ENCODE results near the gene RSPH6A. TPM values are rescaled to one million over a fixed set of nuclear protein-coding genes. Genes with fewer than 3 reads are reported as not detected.
A peak's percentile ranks its signal among the peaks of the same experiment; 100 is the strongest.

RSPH6A gene
- total RNA-seq, 1 donor from 2014 or later, result 0.28 TPM

GRCh38 chr19:45815481-45816216, 541 bp upstream of the RSPH6A start:
- H3K27ac Mint-ChIP-seq (ENCODE audit: unreplicated experiment), result peak overlapping the region; percentile 81
- no peaks in the 10 kb centered on the region for H3K9me3 Mint-ChIP-seq (ENCODE audit: unreplicated experiment)
- peak; percentile 85 for DNase-seq (ENCODE audit: low spot score)
- TF ChIP-seq CTCF (IDR thresholded peaks at IDR 0.05; ENCODE audit: unreplicated experiment), result no peak
- H3K27me3 Mint-ChIP-seq (ENCODE audit: unreplicated experiment), result peaks cover 13% of the 10 kb centered on the region
- no peaks in the 10 kb centered on the region for H3K4me1 Mint-ChIP-seq (ENCODE audit: unreplicated experiment)
- peaks cover 6% of the 10 kb centered on the region for H3K36me3 Mint-ChIP-seq (ENCODE audit: low read depth, unreplicated experiment)
- H3K4me3 Mint-ChIP-seq (ENCODE audit: unreplicated experiment), result peak overlapping the region; percentile 91

GRCh38 chr19:45814166-45814780, 835 bp downstream of the RSPH6A start:
- no peak for DNase-seq (ENCODE audit: low spot score)
- peak overlapping the region; percentile 91 for H3K4me3 Mint-ChIP-seq (ENCODE audit: unreplicated experiment)
- TF ChIP-seq CTCF (IDR thresholded peaks at IDR 0.05; ENCODE audit: unreplicated experiment), result no peak
- H3K27ac Mint-ChIP-seq (ENCODE audit: unreplicated experiment), result no peak overlapping the region
- no peaks in the 10 kb centered on the region for H3K4me1 Mint-ChIP-seq (ENCODE audit: unreplicated experiment)
- H3K36me3 Mint-ChIP-seq (ENCODE audit: low read depth, unreplicated experiment), result peaks cover 6% of the 10 kb centered on the region
- H3K9me3 Mint-ChIP-seq (ENCODE audit: unreplicated experiment), result no peaks in the 10 kb centered on the region
- H3K27me3 Mint-ChIP-seq (ENCODE audit: unreplicated experiment), result peaks cover 11% of the 10 kb centered on the region

- Mint-ChIP-seq H3K36me3 (ENCODE audit: low read depth, unreplicated experiment) (peaks cover 6% of the 10 kb centered on the region), H3K27me3 (ENCODE audit: unreplicated experiment) (peaks cover 11% of the 10 kb centered on the region), H3K4me1 (ENCODE audit: unreplicated experiment) (no peaks in the 10 kb centered on the region), H3K27ac (ENCODE audit: unreplicated experiment) (no peak overlapping the region), H3K9me3 (ENCODE audit: unreplicated experiment) (no peaks in the 10 kb centered on the region), H3K4me3 (ENCODE audit: unreplicated experiment) (peak overlapping the region; percentile 40)
- no peak for TF ChIP-seq CTCF (IDR thresholded peaks at IDR 0.05; ENCODE audit: unreplicated experiment)
- no peak for DNase-seq (ENCODE audit: low spot score)
Measured at GRCh38 chr19:45812297-45812696, 2.8 kb downstream of the RSPH6A start.

- no peaks in the 10 kb centered on the region for H3K4me1 Mint-ChIP-seq (ENCODE audit: unreplicated experiment)
- DNase-seq (ENCODE audit: low spot score), result no peak
- peaks cover 14% of the 10 kb centered on the region for H3K27me3 Mint-ChIP-seq (ENCODE audit: unreplicated experiment)
- no peaks in the 10 kb centered on the region for H3K9me3 Mint-ChIP-seq (ENCODE audit: unreplicated experiment)
- peaks cover 6% of the 10 kb centered on the region for H3K36me3 Mint-ChIP-seq (ENCODE audit: low read depth, unreplicated experiment)
- no peak overlapping the region for H3K27ac Mint-ChIP-seq (ENCODE audit: unreplicated experiment)
- no peak for TF ChIP-seq CTCF (IDR thresholded peaks at IDR 0.05; ENCODE audit: unreplicated experiment)
- no peak overlapping the region for H3K4me3 Mint-ChIP-seq (ENCODE audit: unreplicated experiment)
Measured at GRCh38 chr19:45809643-45810159, 5.4 kb downstream of the RSPH6A start.

- DNase-seq (ENCODE audit: low spot score), result no peak
- Mint-ChIP-seq H3K4me3 (ENCODE audit: unreplicated experiment) (no peak overlapping the region), H3K9me3 (ENCODE audit: unreplicated experiment) (no peaks in the 10 kb centered on the region), H3K4me1 (ENCODE audit: unreplicated experiment) (no peaks in the 10 kb centered on the region), H3K27me3 (ENCODE audit: unreplicated experiment) (peaks cover 12% of the 10 kb centered on the region), H3K27ac (ENCODE audit: unreplicated experiment) (no peak overlapping the region), H3K36me3 (ENCODE audit: low read depth, unreplicated experiment) (no peaks in the 10 kb centered on the region)
- no peak for TF ChIP-seq CTCF (IDR thresholded peaks at IDR 0.05; ENCODE audit: unreplicated experiment)
Measured at GRCh38 chr19:45805719-45806118, 9.4 kb downstream of the RSPH6A start.

All from endothelial cell (in vitro differentiated cells).